Mesodermal cell (in vitro differentiated cells): ENCODE results near the gene SLC36A1.
"Not testable (repeated sequence)": the region's sequence is repeated elsewhere in the genome, so short reads cannot be mapped to it uniquely, and the experiment has no call there.

Experiments
- H3K27ac ChIP-seq: 2 replicates; pipeline ENCODE4 v1.7.0; 2013; ENCODE audit warnings: mild to moderate bottlenecking, low read depth, low read length, moderate library complexity; ENCODE audit not compliant: severe bottlenecking
- H3K36me3 ChIP-seq: 2 replicates; pipeline ENCODE4 v1.7.1; 2013; ENCODE audit warnings: mild to moderate bottlenecking, low read length, moderate library complexity; ENCODE audit not compliant: control insufficient read depth, insufficient read depth
- H3K4me1 ChIP-seq: one replicate; pipeline ENCODE4 v1.7.1; 2013; ENCODE audit warnings: mild to moderate bottlenecking, low read length; ENCODE audit not compliant: insufficient read depth, control insufficient read depth, poor library complexity, severe bottlenecking
- H3K4me3 ChIP-seq: 2 replicates; pipeline ENCODE4 v1.7.0; 2013; ENCODE audit warnings: low read length, control low read depth, mild to moderate bottlenecking; ENCODE audit not compliant: insufficient read depth, poor library complexity, severe bottlenecking; ENCODE audit errors: extremely low read depth
- H3K9me3 ChIP-seq: 2 replicates; pipeline ENCODE4 v1.7.1; 2013; ENCODE audit warnings: mild to moderate bottlenecking, low read length, moderate library complexity; ENCODE audit not compliant: control insufficient read depth
- WGBS, 2 experiments: methylation state at CpG; one replicate each; pipeline ENCODE4 v1.1.5; 2013; ENCODE audit warnings: missing lambda C conversion rate in 2 of 2; ENCODE audit not compliant: insufficient coverage in 2 of 2; 5-methylcytosine and 5-hydroxymethylcytosine counted together

Gene SLC36A1

DNA sequence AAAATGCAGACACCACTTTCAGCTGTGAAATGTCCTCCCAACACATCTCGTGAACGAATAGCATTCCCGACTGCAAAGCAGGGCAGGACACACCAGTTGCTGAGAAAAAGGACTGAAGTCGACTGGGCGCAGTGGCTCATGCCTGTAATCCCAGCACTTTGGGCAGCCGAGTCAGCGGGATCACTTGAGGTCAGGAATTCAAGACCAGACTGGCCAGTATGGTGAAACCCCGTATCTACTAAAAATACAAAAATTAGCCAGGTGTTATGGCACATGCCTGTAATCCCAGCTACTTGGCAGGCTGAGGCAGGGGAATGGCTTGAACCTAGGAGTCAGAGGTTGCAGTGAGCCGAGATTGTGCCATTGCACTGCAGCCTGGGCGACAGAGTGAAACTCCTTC is 60.9 kb downstream of the SLC36A1 start:
- WGBS, 2 experiments: 89 to 92% methylated on average over 7 to 10 of the region's 10 CpGs
- H3K36me3 ChIP-seq, H3K4me3 ChIP-seq, H3K9me3 ChIP-seq, H3K27ac ChIP-seq, H3K4me1 ChIP-seq: not testable (repeated sequence)

GRCh38 chr5:151509231-151509630 is 61.8 kb downstream of the SLC36A1 start:
- Histone ChIP-seq H3K4me3 (no peak overlapping the region), H3K9me3 (no peaks in the 10 kb centered on the region), H3K4me1 (peaks cover 6% of the 10 kb centered on the region), H3K27ac (no peak overlapping the region), H3K36me3 (no peaks in the 10 kb centered on the region)
- WGBS, 2 experiments: 86 to 97% methylated on average over 4 of the region's 5 CpGs

GRCh38 chr5:151509836-151510235 is 62.4 kb downstream of the SLC36A1 start:
- H3K4me3 ChIP-seq: no peak overlapping the region
- 94 to 100% methylated on average over 2 of the region's 3 CpGs for WGBS, 2 experiments
- H3K27ac ChIP-seq: no peak overlapping the region
- H3K36me3 ChIP-seq: no peaks in the 10 kb centered on the region
- H3K9me3 ChIP-seq: no peaks in the 10 kb centered on the region
- H3K4me1 ChIP-seq: peaks cover 6% of the 10 kb centered on the region

DNA sequence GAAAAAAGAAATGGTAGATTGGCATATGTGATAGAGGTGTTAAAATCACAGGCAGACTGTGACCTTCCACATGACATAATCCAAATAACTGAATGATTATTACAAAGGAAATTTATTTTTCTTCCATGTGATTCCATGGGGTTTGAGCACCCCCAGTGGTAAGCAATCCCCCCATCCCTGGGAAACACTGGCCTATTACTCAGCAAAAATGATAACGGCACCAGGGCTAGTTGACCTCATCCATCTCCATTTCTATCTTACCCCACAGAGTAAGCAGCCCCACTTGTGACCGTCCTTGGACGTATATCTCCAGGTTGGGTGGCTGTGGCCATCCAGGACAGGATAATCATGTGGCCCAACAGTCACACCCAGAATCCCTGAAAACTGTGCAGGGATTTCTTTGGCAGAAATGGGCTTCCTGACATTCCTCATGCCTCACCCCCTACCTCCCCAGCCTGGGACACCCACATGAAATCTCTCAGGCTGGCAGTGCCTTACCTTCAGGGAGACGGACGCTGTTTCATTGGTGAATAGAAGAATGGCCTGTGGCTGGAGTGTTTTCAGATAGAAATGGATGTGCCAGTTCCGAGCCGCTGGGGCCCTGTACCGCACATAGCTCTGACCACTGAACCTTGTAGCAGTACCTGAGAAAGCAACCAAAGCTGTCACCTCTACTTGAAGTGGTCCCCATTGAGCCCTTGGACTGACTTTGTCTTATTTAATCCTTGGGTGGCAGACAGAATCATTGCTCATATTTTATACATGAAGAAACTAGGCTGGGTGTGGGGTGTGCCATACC is 69.9 kb downstream of the SLC36A1 start:
- Histone ChIP-seq H3K36me3 (no peaks in the 10 kb centered on the region), H3K27ac (no peak overlapping the region), H3K4me1 (no peaks in the 10 kb centered on the region), H3K9me3 (no peaks in the 10 kb centered on the region), H3K4me3 (no peak overlapping the region)
- 92 to 94% methylated on average over 3 to 4 of the region's 8 CpGs for WGBS, 2 experiments

DNA sequence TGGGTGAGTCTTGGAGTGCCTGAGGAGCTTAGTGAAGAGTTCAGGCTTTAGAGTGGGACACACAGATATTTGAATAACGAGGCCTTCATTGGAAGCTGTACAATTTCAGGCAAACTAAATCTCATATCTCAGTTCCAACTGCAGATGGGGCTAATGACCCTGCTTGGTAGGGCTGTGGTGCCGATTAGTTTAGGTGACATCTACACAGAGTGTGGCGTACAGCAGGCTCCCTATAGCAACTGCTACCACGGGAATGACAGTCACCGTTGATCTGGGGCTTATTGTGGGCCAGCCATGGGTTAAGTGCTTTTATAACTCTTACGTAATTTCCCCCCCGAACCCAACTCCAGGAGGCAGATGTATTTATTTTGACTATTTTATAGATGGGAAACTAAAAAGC is 72.9 kb downstream of the SLC36A1 start:
- no peak overlapping the region for H3K4me3 ChIP-seq
- no peaks in the 10 kb centered on the region for H3K9me3 ChIP-seq
- H3K4me1 ChIP-seq: no peaks in the 10 kb centered on the region
- 79 to 83% methylated on average over 4 to 5 of the region's 7 CpGs for WGBS, 2 experiments
- H3K27ac ChIP-seq: no peak overlapping the region
- H3K36me3 ChIP-seq: no peaks in the 10 kb centered on the region

- H3K4me3 ChIP-seq: no peak overlapping the region
- no peaks in the 10 kb centered on the region for H3K4me1 ChIP-seq
- WGBS, 2 experiments: 55 to 75% methylated on average over 1 to 4 of the region's 5 CpGs
- no peak overlapping the region for H3K27ac ChIP-seq
- no peaks in the 10 kb centered on the region for H3K9me3 ChIP-seq
- H3K36me3 ChIP-seq: no peaks in the 10 kb centered on the region
Measured at GRCh38 chr5:151522226-151522625, 74.8 kb downstream of the SLC36A1 start.

- WGBS, 2 experiments: 14 to 80% methylated on average over 1 to 2 of the region's 2 CpGs
- H3K9me3 ChIP-seq: no peaks in the 10 kb centered on the region
- no peak overlapping the region for H3K4me3 ChIP-seq
- H3K36me3 ChIP-seq: no peaks in the 10 kb centered on the region
- H3K4me1 ChIP-seq: no peaks in the 10 kb centered on the region
- no peak overlapping the region for H3K27ac ChIP-seq
Measured at GRCh38 chr5:151523335-151523734, 75.9 kb downstream of the SLC36A1 start.

DNA sequence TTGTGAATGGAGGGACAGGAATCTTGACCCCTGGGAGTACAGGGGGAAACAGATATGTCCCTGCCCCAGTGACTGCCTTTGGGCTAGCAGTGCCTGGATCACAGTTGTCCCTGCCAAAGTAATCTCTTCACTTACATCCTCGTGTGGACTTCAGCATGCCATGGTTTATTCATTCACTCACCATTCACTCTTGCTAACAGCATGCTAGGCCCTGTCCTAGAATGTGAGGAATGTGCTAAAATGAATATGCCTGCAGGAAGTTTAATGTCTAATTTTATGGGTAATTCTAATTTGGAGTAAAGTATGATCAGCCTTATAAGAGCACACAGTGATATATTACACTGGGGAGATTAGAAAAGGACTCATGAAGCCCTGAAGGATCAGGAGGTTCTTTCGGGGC is 80.8 kb downstream of the SLC36A1 start:
- WGBS, 2 experiments: 89 to 90% methylated on average over 1 of the region's 2 CpGs
- no peaks in the 10 kb centered on the region for H3K4me1 ChIP-seq
- H3K9me3 ChIP-seq: no peaks in the 10 kb centered on the region
- H3K27ac ChIP-seq: no peak overlapping the region
- no peaks in the 10 kb centered on the region for H3K36me3 ChIP-seq
- H3K4me3 ChIP-seq: no peak overlapping the region

GRCh38 chr5:151528996-151529395 is 81.6 kb downstream of the SLC36A1 start:
- Histone ChIP-seq H3K9me3 (no peaks in the 10 kb centered on the region), H3K4me1 (no peaks in the 10 kb centered on the region), H3K36me3 (no peaks in the 10 kb centered on the region), H3K27ac (no peak overlapping the region), H3K4me3 (no peak overlapping the region)
- WGBS, 2 experiments: 92 to 99% methylated on average over 6 to 7 of the region's 7 CpGs

- H3K4me3 ChIP-seq: no peak overlapping the region
- H3K9me3 ChIP-seq: no peaks in the 10 kb centered on the region
- H3K27ac ChIP-seq: no peak overlapping the region
- H3K36me3 ChIP-seq: no peaks in the 10 kb centered on the region
- H3K4me1 ChIP-seq: no peaks in the 10 kb centered on the region
- WGBS, 2 experiments: 94 to 96% methylated on average over 23 to 30 of the region's 30 CpGs
Measured at GRCh38 chr5:151531581-151531980, 84.2 kb downstream of the SLC36A1 start.

DNA sequence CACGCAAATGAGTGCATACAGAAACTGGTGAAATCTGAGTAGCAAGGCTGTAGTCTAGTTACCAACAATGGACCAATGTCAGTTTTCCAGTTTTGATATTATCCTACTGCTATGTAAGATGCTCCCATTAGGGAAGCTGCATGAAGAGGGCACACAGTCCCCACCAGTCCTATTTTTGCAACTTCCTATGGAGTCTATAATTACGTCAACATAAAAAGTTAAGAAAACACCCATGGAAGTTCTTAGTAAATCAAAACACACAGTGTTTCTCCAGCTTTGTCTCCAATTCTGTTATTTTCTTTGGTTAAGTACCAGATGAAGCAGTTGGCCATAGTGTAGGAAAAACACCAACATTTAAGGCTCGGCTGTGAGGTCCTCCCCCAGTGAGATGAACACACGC is 85.0 kb downstream of the SLC36A1 start:
- H3K27ac ChIP-seq: no peak overlapping the region
- no peaks in the 10 kb centered on the region for H3K4me1 ChIP-seq
- WGBS, 2 experiments: 90 to 100% methylated on average over 1 to 2 of the region's 4 CpGs
- no peak overlapping the region for H3K4me3 ChIP-seq
- no peaks in the 10 kb centered on the region for H3K9me3 ChIP-seq
- H3K36me3 ChIP-seq: no peaks in the 10 kb centered on the region
